GM18870 (cell line): ENCODE data around the gene TSPO.

Experiments used
- ATAC-seq: cut with Tn5 transposase; IDR thresholded peaks from one replicate; pipeline ENCODE4 v1.9.1; 2021; ENCODE audit warnings: moderate library complexity; ENCODE audit not compliant: unreplicated experiment

TSPO gene

GRCh38 chr22:43174941-43175531 lies 23.7 kb downstream of the TSPO start:
- ATAC-seq, result no peak

GRCh38 chr22:43176090-43176489 lies 24.7 kb downstream of the TSPO start:
- no peak for ATAC-seq

GRCh38 chr22:43177479-43177878 lies 26.1 kb downstream of the TSPO start:
- ATAC-seq, result no peak

GRCh38 chr22:43179146-43179910 lies 28.0 kb downstream of the TSPO start:
- ATAC-seq, result no peak

GRCh38 chr22:43179911-43180195 lies 28.5 kb downstream of the TSPO start:
- ATAC-seq, result no peak

- ATAC-seq, result no peak
These were observed 29.3 kb downstream of the TSPO start for GRCh38 chr22:43180670-43181069.

- ATAC-seq, result no peak
These were observed 30.1 kb downstream of the TSPO start for GRCh38 chr22:43181321-43182076.

- ATAC-seq, result no peak
These were observed 30.8 kb downstream of the TSPO start for GRCh38 chr22:43182118-43182517.

GRCh38 chr22:43182726-43183125 lies 31.4 kb downstream of the TSPO start:
- no peak for ATAC-seq

- ATAC-seq, result no peak
These were observed 32.3 kb downstream of the TSPO start for GRCh38 chr22:43183496-43184277.

GRCh38 chr22:43185860-43186261 lies 34.5 kb downstream of the TSPO start:
- ATAC-seq, result no peak

- ATAC-seq, result no peak
These were observed 35.2 kb downstream of the TSPO start, which contains the start of gene TTLL12 for GRCh38 chr22:43186272-43187170. Gene TTLL12, minus strand, starts transcription at chr22:43187134. Its CDS starts 65 bp downstream, at chr22:43187069.

- peak; percentile 54 for ATAC-seq
These were observed 36.1 kb downstream of the TSPO start for GRCh38 chr22:43187171-43188099.

GRCh38 chr22:43188829-43189545 lies 37.6 kb downstream of the TSPO start:
- no peak for ATAC-seq

GRCh38 chr22:43191831-43192230 lies 40.5 kb downstream of the TSPO start:
- ATAC-seq, result no peak

GRCh38 chr22:43197271-43197941 lies 46.0 kb downstream of the TSPO start:
- no peak for ATAC-seq

GRCh38 chr22:43198126-43198525 lies 46.8 kb downstream of the TSPO start:
- ATAC-seq, result no peak

GRCh38 chr22:43198936-43199335 lies 47.6 kb downstream of the TSPO start:
- no peak for ATAC-seq
